Activated CD4-positive, CD25-positive, alpha-beta regulatory T cell treated with anti-CD3 and anti-CD28 coated beads, Interleukin-2, amount 50 U/mL, for 72 hours (primary cell): ENCODE results near the gene SH3RF3.
A peak's percentile ranks its signal among the peaks of the same experiment; 100 is the strongest.

Experiments
- DNase-seq: peaks from one replicate; pipeline ENCODE4 v3.0.0; 2021

Gene SH3RF3

DNA sequence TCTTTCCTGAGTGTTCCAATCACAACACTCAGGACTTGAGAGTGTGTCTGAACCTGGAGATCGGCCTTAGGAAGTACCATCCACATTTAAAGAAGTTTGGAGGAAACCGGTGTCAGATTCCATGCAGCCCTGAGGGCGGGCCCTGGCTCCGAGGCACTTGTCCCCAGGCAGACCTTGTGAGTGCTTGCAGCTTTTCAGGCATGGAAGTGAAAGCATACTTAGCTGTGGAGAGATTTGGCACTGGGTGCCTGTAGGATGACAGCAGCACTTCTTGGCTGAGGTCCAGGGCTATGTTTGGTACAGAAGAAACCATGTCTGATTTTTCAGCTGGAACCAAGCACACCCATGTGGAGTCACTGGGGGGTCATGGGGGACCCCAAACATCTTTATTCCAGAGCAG lies 253.9 kb downstream of the SH3RF3 start:
- no peak for DNase-seq

DNA sequence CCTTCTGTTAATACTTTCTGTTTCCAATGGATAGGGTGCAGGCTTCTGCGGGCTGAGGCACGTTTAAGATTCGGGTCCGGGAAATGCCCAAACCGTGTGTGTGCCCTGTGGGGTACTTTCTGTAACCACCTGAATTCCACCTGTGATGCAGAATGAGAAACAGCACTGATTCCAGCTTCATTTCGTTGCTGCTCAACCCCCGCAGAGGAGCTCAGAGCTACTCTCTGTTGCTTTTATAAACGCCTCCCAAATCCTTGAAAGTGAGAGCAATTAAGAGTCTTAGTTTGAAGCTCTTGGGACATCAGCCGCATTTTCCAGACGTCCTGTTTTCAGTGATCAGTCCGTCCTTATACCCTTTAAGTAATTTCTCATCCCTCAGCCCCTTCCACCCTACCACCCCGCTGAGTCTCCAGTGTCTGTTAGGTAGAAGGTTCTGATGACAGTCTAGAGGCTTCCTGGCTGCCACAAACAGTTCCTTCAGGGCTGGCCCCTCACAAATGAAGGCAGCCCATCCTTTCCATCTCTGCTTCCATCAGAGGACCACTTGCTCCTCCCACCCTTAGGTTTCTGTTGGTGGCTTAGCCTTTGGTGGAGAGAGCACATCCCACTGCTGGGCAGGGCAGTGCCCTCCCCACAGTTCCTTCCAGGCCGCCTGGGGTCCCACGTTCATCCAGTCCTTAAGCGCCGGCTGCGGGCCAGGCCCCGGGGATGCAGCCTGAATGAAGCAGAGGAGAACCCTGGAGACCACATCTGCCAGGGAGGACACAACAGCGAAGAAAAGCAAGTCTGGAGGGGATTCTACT lies 254.7 kb downstream of the SH3RF3 start:
- DNase-seq = peak; percentile 5

GRCh38 chr2:109384308-109385271 lies 255.6 kb downstream of the SH3RF3 start:
- peak; percentile 22 for DNase-seq

DNA sequence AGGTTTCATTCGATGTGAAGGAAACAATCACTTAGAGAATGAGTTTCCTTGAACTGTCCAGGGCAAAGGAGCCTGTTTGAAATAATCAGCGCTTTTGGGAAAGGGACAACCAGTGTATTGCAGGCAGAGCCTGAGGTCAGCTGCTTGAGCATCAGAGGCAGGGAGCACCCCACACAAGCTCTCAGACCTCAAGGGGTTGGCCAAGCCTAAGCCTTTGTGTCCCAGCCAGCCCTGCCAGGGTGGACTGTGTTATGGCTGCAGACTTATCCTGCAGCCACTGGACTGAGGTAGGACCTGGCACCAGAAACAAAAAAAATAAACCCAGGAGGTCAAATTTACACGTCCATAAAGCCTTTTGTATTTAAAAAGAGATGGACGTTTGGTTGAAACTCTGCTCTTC lies 256.5 kb downstream of the SH3RF3 start:
- DNase-seq = no peak

GRCh38 chr2:109386004-109386695 lies 257.1 kb downstream of the SH3RF3 start:
- DNase-seq = no peak

- DNase-seq = no peak
Observed at GRCh38 chr2:109387221-109387735, 258.3 kb downstream of the SH3RF3 start.

GRCh38 chr2:109387778-109388469 lies 258.9 kb downstream of the SH3RF3 start:
- DNase-seq = no peak

- no peak for DNase-seq
Observed at GRCh38 chr2:109391243-109391642, 262.2 kb downstream of the SH3RF3 start.

DNA sequence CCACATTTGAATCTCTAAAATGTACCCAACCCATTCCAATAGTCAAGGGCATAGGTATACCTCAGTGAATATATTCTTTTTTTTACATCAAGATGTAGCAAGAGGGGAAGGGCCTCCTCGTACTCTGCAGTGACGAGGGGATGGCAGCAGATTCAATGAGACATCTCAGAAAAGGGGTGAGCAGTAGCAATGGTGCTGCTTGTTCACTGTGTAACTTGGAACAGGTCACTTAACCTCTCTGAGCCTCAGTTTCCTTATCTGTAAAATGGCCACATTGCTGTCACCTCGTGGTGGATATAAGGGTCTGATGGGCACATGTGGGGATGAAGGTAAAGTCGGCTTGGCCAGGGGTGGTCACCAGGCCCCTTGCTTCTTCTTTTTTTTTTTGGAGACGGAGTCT lies 263.1 kb downstream of the SH3RF3 start:
- DNase-seq = no peak

DNA sequence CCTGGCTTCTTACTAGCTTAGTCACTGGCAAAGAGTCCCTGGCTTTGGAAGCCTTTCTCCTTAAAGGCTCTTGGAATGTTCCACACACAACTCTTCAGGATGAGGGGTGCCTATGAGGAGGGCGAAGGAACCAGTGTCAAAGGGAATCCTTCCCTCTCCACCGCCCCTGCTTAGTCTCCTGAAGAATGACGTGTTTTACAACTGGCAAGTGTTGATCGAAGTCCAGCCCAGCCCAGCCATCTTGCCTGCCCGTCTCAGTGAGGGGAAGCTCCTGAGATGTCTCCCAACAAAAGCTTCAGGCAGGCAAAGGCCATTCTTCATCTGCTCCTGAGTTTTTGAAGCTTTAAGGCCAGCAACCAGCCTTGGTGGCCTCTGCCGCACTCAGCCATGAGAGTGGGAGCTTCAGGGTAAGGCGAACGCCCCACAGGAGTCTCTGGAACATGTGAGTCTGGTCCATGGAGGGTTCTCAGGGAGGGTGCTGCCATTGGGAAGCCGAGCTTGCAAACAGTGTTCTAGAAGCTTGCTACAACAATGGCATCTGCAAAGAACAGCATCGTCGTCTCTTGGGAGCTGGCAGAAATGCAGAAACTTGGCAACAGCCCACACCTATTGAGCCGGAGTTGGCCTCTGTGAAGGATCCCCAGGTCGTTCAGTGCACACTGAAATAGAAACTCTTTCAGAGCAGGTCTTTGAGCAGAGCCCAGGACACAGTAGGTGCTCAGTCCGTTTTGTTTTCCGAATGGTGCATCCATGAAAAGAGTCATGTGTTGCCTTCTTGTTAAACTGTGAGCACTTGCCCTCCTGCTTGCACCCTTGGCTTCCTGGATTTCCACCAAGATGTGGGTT lies 264.0 kb downstream of the SH3RF3 start:
- DNase-seq = no peak

GRCh38 chr2:109393662-109393972 lies 264.6 kb downstream of the SH3RF3 start:
- no peak for DNase-seq

- DNase-seq = no peak
Observed at GRCh38 chr2:109395494-109396201, 266.6 kb downstream of the SH3RF3 start.

DNA sequence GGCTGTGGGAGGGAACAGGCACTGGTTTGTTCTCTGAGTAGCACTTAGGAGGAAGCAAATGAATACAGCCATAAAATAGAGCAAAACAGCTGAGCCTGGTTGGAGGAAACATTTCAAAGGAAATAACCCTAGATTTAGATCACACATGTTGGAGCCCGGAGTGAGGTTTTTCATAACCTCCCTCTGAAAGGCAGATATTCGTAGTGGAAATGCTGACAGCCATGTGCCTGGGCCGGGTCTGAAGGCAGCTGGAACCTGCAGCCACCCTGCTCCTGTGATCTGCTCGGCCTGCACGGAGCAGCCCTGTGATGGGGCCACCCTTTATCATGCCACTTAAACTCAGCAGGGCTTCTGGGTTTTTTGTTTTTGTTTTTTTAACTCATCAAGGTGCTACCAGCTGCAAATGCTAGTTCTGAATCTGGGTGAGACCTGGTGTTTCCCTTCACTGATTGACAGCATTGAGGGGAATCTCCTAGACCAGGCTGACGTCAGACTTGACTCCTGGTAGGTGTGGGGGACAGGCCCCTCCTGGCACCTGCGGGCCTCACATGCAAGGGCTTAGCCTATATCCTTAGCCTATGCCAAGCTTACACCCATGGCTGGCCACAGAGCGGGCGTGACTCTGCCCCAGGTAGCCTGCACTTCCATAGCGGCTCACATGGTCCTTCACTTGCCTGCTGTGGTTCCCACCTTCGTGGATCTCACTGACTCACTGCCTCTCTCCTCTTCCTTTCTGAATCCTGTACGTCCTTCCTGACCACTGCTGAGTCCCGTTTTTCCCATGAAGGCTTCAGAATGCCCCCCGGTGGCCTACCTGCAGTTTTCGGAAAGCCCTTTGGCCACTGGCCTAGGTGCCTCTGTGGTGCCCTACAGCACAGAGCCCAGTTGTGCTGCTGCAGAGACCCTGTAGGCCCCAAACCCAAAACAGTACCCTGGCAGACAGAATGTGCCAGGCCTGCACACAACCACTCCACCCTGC lies 267.5 kb downstream of the SH3RF3 start:
- DNase-seq = no peak

- no peak for DNase-seq
Observed at GRCh38 chr2:109397893-109398292, 268.9 kb downstream of the SH3RF3 start.

- DNase-seq = no peak
Observed at GRCh38 chr2:109398366-109399015, 269.5 kb downstream of the SH3RF3 start.

GRCh38 chr2:109399066-109399465 lies 270.1 kb downstream of the SH3RF3 start:
- no peak for DNase-seq

DNA sequence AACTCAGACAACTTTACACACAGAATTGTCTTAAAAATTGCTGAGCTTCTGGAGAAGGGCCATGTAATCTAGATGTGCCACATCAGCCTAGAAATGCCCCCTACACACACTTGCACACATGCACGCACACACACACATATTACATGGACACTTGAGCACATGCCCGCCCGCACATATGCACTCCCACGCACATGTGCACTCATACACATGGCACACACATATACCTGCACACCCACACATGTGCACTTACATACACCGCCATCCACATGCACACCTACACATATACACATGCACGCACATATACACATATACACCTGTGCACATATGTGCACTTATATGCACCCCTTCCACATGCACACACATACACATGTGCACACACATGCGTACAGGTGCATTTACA lies 271.1 kb downstream of the SH3RF3 start:
- no peak for DNase-seq

GRCh38 chr2:109401370-109401769 lies 272.4 kb downstream of the SH3RF3 start:
- no peak for DNase-seq

DNA sequence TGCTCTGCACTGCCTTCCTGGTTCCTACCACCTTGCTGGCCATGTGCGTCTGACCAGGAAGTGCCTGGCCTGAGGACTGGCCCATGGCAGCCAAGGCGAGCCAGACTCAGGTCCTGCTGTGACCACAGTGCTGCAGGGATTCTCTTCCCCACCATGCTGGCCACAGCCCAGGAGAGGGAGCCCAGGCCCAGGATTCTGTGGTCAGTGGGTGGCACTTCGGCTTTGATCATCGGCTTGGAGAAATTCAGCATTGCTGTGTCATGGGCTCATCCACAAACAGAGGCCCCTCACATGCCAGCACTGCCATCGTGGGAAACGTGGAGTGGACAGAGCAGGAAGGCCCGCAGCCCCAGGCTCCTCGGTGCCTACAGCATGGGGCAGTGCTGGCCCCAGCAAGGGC lies 273.2 kb downstream of the SH3RF3 start:
- no peak for DNase-seq
